Upper lobe of left lung (tissue), 4 donors: ENCODE results near the gene POMP.

Experiments
- POLR2A ChIP-seq, 4 donors: fragments of 450-650 bp; IDR thresholded peaks; one replicate each; pipeline ENCODE4 v1.5.1; 2016 to 2017; ENCODE audit warnings: antibody characterized with exemption in 4 of 4, mild to moderate bottlenecking in 2 of 4
- POLR2AphosphoS5 ChIP-seq, 2 donors: sonication (generic); formaldehyde crosslinking; IDR thresholded peaks; one replicate each; pipeline ENCODE4 v1.5.1; 2017; ENCODE audit warnings: antibody characterized with exemption in 2 of 2
- TF ChIP-seq, protein P1 (sequence below), 6 experiments: fragments of 450-650 bp in 4 of 6; fragments of 200-600 bp in 2 of 6; sonication (generic) in 2 of 6; IDR thresholded peaks; one replicate each; pipeline ENCODE4 v1.5.1; 2016 to 2019; ENCODE audit warnings: antibody characterized with exemption in 6 of 6

DNA sequence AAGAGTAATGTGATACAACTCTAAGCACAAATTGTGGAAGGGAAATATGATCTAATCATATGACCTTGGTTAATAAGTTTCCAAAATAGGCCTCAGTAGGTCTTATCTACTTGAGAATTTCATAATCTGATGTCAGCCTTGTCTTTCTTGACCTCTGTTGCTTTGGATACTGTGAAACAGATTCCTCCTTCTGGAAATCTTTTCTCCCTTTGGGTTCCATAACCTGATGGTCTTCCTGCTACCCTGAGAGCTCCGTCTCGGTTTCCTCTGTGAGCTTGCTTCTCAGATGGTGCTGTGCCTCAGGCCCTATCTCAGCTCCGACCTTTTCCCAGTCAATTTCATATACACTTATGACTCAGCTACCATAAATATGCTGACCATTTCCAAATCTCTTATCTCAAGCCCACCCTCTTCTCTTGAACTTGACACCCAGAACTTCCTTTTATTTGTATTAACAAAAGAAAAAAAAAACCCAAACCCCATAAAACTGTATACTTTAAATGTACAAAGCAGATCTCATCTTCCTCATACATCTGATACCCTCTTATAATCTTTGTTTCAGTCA lies 66.2 kb downstream of the POMP start:
- TF ChIP-seq POLR2AphosphoS5 (IDR thresholded peaks at IDR 0.05) (no peak), POLR2A (IDR thresholded peaks at IDR 0.05) (no peak)
- TF ChIP-seq, protein P1, sequence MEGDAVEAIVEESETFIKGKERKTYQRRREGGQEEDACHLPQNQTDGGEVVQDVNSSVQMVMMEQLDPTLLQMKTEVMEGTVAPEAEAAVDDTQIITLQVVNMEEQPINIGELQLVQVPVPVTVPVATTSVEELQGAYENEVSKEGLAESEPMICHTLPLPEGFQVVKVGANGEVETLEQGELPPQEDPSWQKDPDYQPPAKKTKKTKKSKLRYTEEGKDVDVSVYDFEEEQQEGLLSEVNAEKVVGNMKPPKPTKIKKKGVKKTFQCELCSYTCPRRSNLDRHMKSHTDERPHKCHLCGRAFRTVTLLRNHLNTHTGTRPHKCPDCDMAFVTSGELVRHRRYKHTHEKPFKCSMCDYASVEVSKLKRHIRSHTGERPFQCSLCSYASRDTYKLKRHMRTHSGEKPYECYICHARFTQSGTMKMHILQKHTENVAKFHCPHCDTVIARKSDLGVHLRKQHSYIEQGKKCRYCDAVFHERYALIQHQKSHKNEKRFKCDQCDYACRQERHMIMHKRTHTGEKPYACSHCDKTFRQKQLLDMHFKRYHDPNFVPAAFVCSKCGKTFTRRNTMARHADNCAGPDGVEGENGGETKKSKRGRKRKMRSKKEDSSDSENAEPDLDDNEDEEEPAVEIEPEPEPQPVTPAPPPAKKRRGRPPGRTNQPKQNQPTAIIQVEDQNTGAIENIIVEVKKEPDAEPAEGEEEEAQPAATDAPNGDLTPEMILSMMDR (IDR thresholded peaks at IDR 0.05), result no peak
